GM12892 (cell line): ENCODE measurements around the gene GAS6.

Experiments
- POLR2A ChIP-seq: IDR thresholded peaks from 2 replicates; pipeline ENCODE4 v1.6.1; 2011; ENCODE audit warnings: low read depth, low read length, control low read depth
- POLR2AphosphoS5 ChIP-seq: IDR thresholded peaks from 2 replicates; pipeline ENCODE4 v1.6.1; 2011; ENCODE audit warnings: low read depth, low read length, control low read depth

DNA sequence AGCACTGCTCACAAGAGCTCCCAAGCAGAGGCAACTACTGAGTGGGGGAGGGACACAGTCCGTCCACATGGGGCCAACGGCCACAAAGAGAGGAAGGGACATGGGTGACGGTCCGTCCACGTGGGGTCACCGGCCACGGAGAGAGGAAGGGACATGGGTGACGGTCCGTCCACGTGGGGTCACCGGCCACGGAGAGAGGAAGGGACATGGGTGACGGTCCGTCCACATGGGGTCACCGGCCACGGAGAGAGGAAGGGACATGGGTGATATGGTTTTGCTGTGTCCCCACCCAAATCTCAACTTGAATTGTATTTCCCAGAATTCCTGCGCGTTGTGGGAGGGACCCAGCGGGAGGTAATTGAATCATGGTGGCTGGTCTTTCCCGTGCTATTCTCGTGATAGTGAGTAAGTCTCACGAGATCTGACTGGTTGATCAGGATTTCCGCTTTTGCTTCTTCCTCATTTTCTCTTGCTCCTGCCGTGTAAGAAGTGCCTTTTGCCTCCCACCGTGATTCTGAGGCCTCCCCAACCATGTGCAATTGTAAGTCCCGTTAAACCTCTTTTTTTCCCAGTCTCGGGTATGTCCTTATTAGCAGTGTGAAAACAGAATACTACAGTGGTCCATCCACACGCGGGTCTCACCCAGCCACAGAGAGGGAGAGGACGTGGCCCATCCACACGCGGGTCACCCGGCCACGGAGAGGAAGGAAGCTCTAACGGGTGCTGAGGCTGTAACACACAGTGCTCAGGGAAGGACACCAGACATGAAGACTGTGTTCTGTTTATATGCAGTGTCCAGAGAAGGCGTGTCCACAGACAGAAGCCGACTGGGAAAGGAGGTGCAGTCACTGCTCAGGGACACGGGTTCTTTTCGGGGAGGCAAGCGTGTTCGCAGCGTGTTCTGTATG, 48.5 kb downstream of the GAS6 start:
- TF ChIP-seq POLR2A, result peak; percentile 78
- TF ChIP-seq POLR2AphosphoS5, result peak; percentile 75
